OCI-LY1 (cell line): Measurements from ENCODE around the gene ZNF366.

Source experiments
- H2AFZ ChIP-seq: fragments of 200-600 bp; sonication (generic), shearing (Covaris generic); 2 replicates; pipeline ENCODE4 v1.6.0; 2014; ENCODE audit warnings: antibody characterized with exemption, mild to moderate bottlenecking, low read length
- H3F3A ChIP-seq: fragments of 200-600 bp; sonication (generic), shearing (Covaris generic); 2 replicates; pipeline ENCODE4 v1.6.0; 2014; ENCODE audit warnings: mild to moderate bottlenecking, antibody characterized with exemption, low read length, moderate library complexity; ENCODE audit not compliant: insufficient read depth
- H3K27ac ChIP-seq: fragments of 200-600 bp; sonication (generic); 2 replicates; pipeline ENCODE4 v1.5.1; 2014; ENCODE audit warnings: low read length, mixed run types, mild to moderate bottlenecking, low read depth; ENCODE audit not compliant: poor library complexity, severe bottlenecking
- H3K27me3 ChIP-seq: fragments of 200-600 bp; sonication (generic); 2 replicates; pipeline ENCODE4 v1.6.0; 2014; ENCODE audit warnings: antibody characterized with exemption, mild to moderate bottlenecking, low read length, moderate library complexity; ENCODE audit not compliant: insufficient read depth
- H3K36me3 ChIP-seq: fragments of 200-600 bp; sonication (generic); 2 replicates; pipeline ENCODE4 v1.6.1; 2014; ENCODE audit warnings: mild to moderate bottlenecking, antibody characterized with exemption, low read length, moderate library complexity, mixed read lengths; ENCODE audit not compliant: insufficient read depth
- H3K4me1 ChIP-seq: fragments of 200-600 bp; sonication (generic); 2 replicates; pipeline ENCODE4 v1.5.1; 2014; ENCODE audit warnings: mild to moderate bottlenecking, low read length, moderate library complexity; ENCODE audit not compliant: insufficient read depth, severe bottlenecking
- H3K4me2 ChIP-seq: fragments of 200-600 bp; sonication (generic), shearing (Covaris generic); 2 replicates; pipeline ENCODE4 v1.6.1; 2014; ENCODE audit warnings: low read length
- H3K4me3 ChIP-seq: fragments of 200-600 bp; sonication (generic); 2 replicates; pipeline ENCODE4 v1.5.1; 2014; ENCODE audit warnings: low read length, low read depth, mild to moderate bottlenecking, mixed read lengths; ENCODE audit not compliant: poor library complexity, severe bottlenecking
- H3K79me2 ChIP-seq: fragments of 200-600 bp; shearing (Covaris generic); 2 replicates; pipeline ENCODE4 v1.6.1; 2016; ENCODE audit warnings: mixed run types, low read length, mixed read lengths; ENCODE audit not compliant: insufficient read depth
- H3K9ac ChIP-seq: fragments of 200-600 bp; sonication (generic), shearing (Covaris generic); 2 replicates; pipeline ENCODE4 v1.6.1; 2014; ENCODE audit warnings: mild to moderate bottlenecking, low read length, mixed read lengths
- H3K9me2 ChIP-seq: fragments of 200-600 bp; sonication (generic), shearing (Covaris generic); 2 replicates; pipeline ENCODE4 v1.6.1; 2014; ENCODE audit warnings: low read depth, mild to moderate bottlenecking, low read length, mixed read lengths
- H3K9me3 ChIP-seq: fragments of 200-600 bp; shearing (Covaris generic); 2 replicates; pipeline ENCODE4 v1.6.1; 2014; ENCODE audit warnings: low read length, mixed read lengths
- H4K20me1 ChIP-seq: fragments of 200-600 bp; sonication (generic), shearing (Covaris generic); 2 replicates; pipeline ENCODE4 v1.6.0; 2016; ENCODE audit warnings: mild to moderate bottlenecking, low read length; ENCODE audit not compliant: insufficient read depth
- CTCF ChIP-seq: fragments of 200-600 bp; sonication (generic), shearing (Covaris generic); IDR thresholded peaks from 2 replicates; pipeline ENCODE4 v1.5.1; 2017; ENCODE audit warnings: mild to moderate bottlenecking, antibody characterized with exemption, low read length, moderate library complexity, mixed read lengths
- EZH2 ChIP-seq: fragments of 200-600 bp; sonication (generic), shearing (Covaris generic); IDR thresholded peaks from 2 replicates; pipeline ENCODE4 v1.8.0; 2017; ENCODE audit warnings: borderline replicate concordance, mixed run types, mild to moderate bottlenecking, antibody characterized with exemption, low read length, moderate library complexity, mixed read lengths

Gene ZNF366

GRCh38 chr5:72543811-72544210 lies 36.6 kb upstream of the ZNF366 start:
- Histone ChIP-seq H3K79me2 (no peaks in the 10 kb centered on the region), H3K9me2 (no peaks in the 10 kb centered on the region), H3K4me3 (no peak overlapping the region), H3K27ac (no peak overlapping the region), H3F3A (no peaks in the 10 kb centered on the region), H3K9me3 (no peaks in the 10 kb centered on the region), H3K36me3 (no peaks in the 10 kb centered on the region), H3K9ac (no peak overlapping the region), H3K4me1 (no peaks in the 10 kb centered on the region), H2AFZ (no peak overlapping the region), H3K4me2 (no peak overlapping the region), H3K27me3 (no peaks in the 10 kb centered on the region), H4K20me1 (no peaks in the 10 kb centered on the region)
- TF ChIP-seq EZH2, result no peak
- no peak for TF ChIP-seq CTCF

GRCh38 chr5:72543365-72543764 lies 36.2 kb upstream of the ZNF366 start:
- Histone ChIP-seq H3K4me1 (no peaks in the 10 kb centered on the region), H3K4me2 (no peak overlapping the region), H3K27ac (no peak overlapping the region), H4K20me1 (no peaks in the 10 kb centered on the region), H2AFZ (no peak overlapping the region), H3K9me3 (no peaks in the 10 kb centered on the region), H3K9ac (no peak overlapping the region), H3K4me3 (no peak overlapping the region), H3K79me2 (no peaks in the 10 kb centered on the region), H3F3A (no peaks in the 10 kb centered on the region), H3K36me3 (no peaks in the 10 kb centered on the region), H3K27me3 (no peaks in the 10 kb centered on the region), H3K9me2 (no peaks in the 10 kb centered on the region)
- TF ChIP-seq CTCF (no peak), EZH2 (no peak)

- H3K9me3 ChIP-seq, result no peaks in the 10 kb centered on the region
- no peaks in the 10 kb centered on the region for H3F3A ChIP-seq
- H3K27ac ChIP-seq, result no peak overlapping the region
- no peak overlapping the region for H3K9ac ChIP-seq
- H3K4me1 ChIP-seq, result no peaks in the 10 kb centered on the region
- no peak for TF ChIP-seq CTCF
- no peaks in the 10 kb centered on the region for H3K36me3 ChIP-seq
- no peaks in the 10 kb centered on the region for H3K9me2 ChIP-seq
- H3K4me3 ChIP-seq, result no peak overlapping the region
- H4K20me1 ChIP-seq, result no peaks in the 10 kb centered on the region
- no peaks in the 10 kb centered on the region for H3K79me2 ChIP-seq
- no peak overlapping the region for H3K4me2 ChIP-seq
- H2AFZ ChIP-seq, result no peak overlapping the region
- H3K27me3 ChIP-seq, result no peaks in the 10 kb centered on the region
Measured at GRCh38 chr5:72542695-72543094, 35.5 kb upstream of the ZNF366 start.
